SW480 (cell line): ENCODE results near the gene AMOT.

Experiments
- DNase-seq: peaks from one replicate; pipeline ENCODE4 v3.0.0-alpha.2; 2016; ENCODE audit warnings: low spot score

The AMOT gene

GRCh38 chrX:112802541-112802940 lies 38.1 kb downstream of the AMOT start:
- no peak for DNase-seq

GRCh38 chrX:112800971-112801775 lies 39.5 kb downstream of the AMOT start:
- no peak for DNase-seq

GRCh38 chrX:112799425-112799824 lies 41.2 kb downstream of the AMOT start:
- no peak for DNase-seq

DNA sequence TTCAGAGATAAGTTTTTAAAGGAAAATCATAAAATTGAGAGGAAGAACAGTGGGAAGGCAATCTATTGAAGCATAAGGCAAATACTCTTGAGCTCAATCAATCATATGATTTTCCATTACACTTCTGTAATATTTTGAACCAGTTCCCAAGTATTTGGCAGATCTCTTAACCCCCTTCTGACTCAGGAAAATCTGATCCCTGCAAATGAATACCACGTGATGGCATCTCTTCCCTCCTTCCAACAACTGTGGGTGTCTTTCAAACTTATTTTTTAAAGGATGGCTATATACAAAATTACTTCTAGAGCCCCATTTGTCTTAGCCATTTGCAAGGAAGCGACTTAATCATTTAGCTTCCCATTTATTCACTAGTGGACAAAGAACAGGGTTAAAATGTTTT lies 41.9 kb downstream of the AMOT start:
- no peak for DNase-seq

DNA sequence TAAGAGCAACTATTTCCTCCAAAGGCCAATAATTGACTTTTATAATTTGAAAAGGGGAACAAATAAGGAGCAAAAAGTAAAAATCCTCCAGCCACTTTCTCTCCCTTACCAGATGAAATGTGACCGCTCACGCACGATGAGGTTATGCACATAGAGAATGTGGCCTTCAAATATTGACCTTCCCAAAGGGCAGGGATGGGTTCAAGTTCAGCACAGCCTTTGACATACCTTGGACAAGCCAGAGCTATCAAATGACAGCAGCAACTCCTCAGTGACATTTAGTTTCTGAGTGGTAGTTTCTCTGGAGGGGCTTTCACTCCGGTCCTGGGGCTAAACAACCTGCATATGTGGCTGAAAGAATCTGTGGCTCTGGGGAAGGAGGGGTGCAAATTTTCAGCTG lies 50.7 kb downstream of the AMOT start:
- no peak for DNase-seq

DNA sequence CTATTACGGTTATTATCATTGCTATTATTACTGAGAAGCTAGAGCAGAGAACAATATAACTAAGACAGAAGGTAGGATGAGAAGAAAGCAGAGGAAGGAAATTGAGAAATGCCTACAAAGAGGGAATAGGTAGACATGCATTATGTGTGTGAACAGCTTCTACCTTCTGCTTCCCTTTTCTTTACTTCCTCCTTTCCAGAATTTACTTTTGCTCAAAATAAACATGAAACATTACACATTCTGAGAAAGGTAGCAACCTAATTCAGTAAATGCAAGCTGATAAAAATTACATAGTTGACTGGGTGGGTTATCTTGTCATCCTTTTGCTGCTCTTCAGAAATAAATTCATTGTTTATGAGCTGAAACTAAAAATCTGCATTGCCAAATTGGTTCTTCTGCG lies 54.6 kb downstream of the AMOT start:
- DNase-seq, result no peak

GRCh38 chrX:112785344-112785743 lies 55.3 kb downstream of the AMOT start:
- no peak for DNase-seq

GRCh38 chrX:112784692-112785091 lies 55.9 kb downstream of the AMOT start:
- no peak for DNase-seq

- no peak for DNase-seq
Observed at GRCh38 chrX:112779139-112779538, 61.5 kb downstream of the AMOT start.

DNA sequence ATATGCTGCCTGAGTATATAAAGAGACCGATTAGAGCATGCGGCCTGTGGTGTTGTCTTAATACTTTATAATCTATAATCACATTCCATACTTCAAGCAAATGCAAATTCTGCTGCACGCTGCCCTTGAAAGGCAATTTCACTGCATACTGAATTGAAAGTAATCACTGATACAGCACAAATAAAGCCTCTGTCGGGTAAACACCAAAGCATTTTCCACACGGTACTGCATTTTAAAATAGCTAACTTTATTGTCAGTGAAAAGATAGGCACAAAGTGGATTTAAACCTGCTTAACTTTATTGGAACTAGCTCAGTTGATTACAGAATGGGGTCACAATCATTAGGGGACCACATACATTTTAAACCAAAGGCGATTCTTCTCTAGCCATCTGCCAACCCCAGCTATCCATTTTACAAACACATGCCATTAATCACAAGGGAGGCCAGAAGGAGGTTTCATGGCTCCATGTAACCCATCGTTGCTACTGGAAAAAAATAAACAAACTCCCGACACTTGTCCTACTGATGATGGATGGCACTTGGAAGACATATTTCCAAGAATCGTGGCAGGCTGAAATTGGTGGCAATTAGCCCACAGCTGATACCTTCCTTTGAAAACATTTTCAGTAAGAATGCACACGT lies 65.9 kb downstream of the AMOT start:
- DNase-seq, result no peak

- no peak for DNase-seq
Observed at GRCh38 chrX:112774142-112774541, 66.5 kb downstream of the AMOT start.

GRCh38 chrX:112769034-112769433 lies 71.6 kb downstream of the AMOT start:
- DNase-seq, result peak; percentile 2

DNA sequence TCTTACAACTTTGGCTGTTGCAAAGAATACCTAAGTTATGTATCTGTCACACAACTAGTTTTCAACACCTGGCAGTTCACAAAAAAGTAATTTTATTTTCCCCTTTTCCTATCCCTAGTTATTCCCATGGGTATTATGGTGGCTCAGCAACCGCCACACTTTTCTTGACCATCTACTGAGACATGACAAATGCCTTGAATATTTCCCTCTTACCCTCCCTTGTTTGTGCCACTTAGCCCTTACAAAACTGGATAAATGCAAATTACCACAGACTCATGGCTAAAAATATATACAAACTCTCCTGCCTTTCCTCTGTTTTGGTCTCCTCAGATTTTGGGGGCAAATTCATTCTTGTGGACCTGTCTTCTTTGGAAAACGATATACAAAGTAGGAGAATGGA lies 72.1 kb downstream of the AMOT start:
- DNase-seq, result no peak

- no peak for DNase-seq
Observed at GRCh38 chrX:112766774-112767173, 73.9 kb downstream of the AMOT start.

GRCh38 chrX:112761242-112762207 lies 79.1 kb downstream of the AMOT start:
- DNase-seq, result no peak

DNA sequence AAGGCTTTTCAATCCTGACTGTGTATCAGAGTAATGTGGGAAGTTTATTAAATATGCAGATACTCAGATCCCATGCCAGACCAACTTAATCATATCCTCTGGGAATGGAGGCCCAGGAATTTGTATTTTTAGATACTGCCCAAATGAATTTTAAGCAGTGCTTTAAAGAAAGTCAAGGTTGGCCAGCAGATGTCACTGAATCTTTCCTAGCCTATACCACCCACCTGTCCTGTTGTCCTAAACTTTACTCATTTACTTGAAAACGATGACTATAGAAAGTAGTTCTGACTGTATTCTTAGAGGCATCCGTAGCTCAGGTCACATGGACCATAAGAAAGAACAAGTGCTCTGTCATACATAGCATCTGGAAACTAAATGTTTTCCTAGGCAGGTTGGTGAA lies 79.9 kb downstream of the AMOT start:
- DNase-seq, result no peak

GRCh38 chrX:112759966-112760365 lies 80.7 kb downstream of the AMOT start:
- DNase-seq, result no peak

GRCh38 chrX:112759512-112759911 lies 81.1 kb downstream of the AMOT start:
- peak; percentile 44 for DNase-seq

DNA sequence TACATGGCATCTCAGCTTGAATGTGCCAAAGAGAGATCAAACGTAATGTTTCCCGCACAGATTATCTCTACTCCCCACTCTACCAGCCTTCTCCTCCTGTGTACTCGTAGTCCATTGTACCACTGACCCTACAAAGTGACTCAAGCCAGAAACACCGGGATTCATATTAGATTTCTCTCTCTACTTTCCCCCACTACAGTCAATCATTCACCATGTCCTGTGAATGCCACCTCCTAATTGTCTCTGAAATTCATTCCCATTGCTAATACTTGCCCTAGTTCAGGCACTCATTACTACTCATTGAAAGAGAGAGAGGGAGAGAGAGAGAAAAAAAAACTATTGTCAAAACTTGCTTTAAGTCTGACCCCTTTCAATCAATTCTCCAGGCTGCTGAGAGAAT lies 82.7 kb downstream of the AMOT start:
- DNase-seq, result no peak

DNA sequence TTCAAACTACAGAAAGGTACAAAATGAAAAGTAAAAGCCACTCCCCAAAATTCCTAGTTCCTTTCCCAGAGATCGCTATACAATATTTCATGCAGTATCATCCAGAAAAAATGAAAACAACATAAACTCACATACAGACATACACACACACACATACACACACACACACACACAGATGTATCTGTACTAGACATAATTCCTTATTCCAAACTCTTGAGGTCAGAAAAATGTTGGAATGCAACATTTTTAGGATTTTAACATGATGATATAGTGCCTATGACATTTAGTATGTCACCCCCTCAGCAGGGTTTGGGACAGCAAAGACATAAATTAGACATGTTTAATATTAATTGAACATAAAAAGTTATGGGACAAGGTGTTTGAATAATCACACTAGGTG lies 87.5 kb downstream of the AMOT start:
- no peak for DNase-seq

GRCh38 chrX:112751076-112751475 lies 89.6 kb downstream of the AMOT start:
- no peak for DNase-seq

GRCh38 chrX:112746812-112747595 lies 93.6 kb downstream of the AMOT start:
- no peak for DNase-seq
